Activated CD4-positive, alpha-beta T cell treated with anti-CD3 and anti-CD28 coated beads for 36 hours (primary cell): ENCODE measurements around the gene USP40. TPM values are rescaled to one million over a fixed set of nuclear protein-coding genes. Genes with fewer than 3 reads are reported as not detected.

Experiments
- ATAC-seq: fragments of 200-7000 bp; cut with Tn5 transposase; one replicate; pipeline ENCODE4 v1.10.0; 2021; ENCODE audit warnings: mild to moderate bottlenecking, moderate library complexity
- CTCF ChIA-PET: fragments of 350-600 bp; sonication (Branson Sonifier 250); formaldehyde crosslinking; loops from one replicate; lab custom pipeline; 2021; ENCODE audit warnings: antibody characterized with exemption; lab: Charles Lee
- POLR2A ChIA-PET: fragments of 350-600 bp; sonication (Branson Sonifier 250); formaldehyde crosslinking; loops from one replicate; lab custom pipeline; 2021; ENCODE audit warnings: antibody characterized with exemption, inconsistent platforms; lab: Charles Lee
- DNase-seq: peaks from one replicate; pipeline ENCODE4 v3.0.0-alpha.2; 2020
- H3K27ac Mint-ChIP-seq: one replicate; pipeline ENCODE4 v1.8.0; 2021; ENCODE audit warnings: mixed read lengths
- H3K27me3 Mint-ChIP-seq: one replicate; pipeline ENCODE4 v1.8.0; 2021; ENCODE audit warnings: mixed read lengths
- H3K36me3 Mint-ChIP-seq: one replicate; pipeline ENCODE4 v1.8.0; 2021; ENCODE audit warnings: low read depth, mixed read lengths
- H3K4me1 Mint-ChIP-seq: one replicate; pipeline ENCODE4 v1.8.0; 2021; ENCODE audit warnings: mixed read lengths
- H3K4me3 Mint-ChIP-seq: one replicate; pipeline ENCODE4 v1.8.0; 2021; ENCODE audit warnings: mild to moderate bottlenecking, moderate library complexity, mixed read lengths
- H3K9me3 Mint-ChIP-seq: one replicate; pipeline ENCODE4 v1.8.0; 2021; ENCODE audit warnings: low read depth, mixed read lengths
- intact Hi-C, 2 experiments: fragments of 100-400 bp; cut with DNase I in 1 of 2; cut with micrococcal nuclease in 1 of 2; formaldehyde crosslinking; loops; one replicate each; pipeline versions ENCODE4 v1.14.2 to v1.15.1; 2022 to 2024; cut with DNase I, micrococcal nuclease
- total RNA-seq, 2 experiments: library from RNA; stranded (reverse); gene quantifications; one replicate each; pipeline ENCODE4 v1.2.3, GENCODE V29; 2021

Gene USP40
- total RNA-seq, 2 experiments from 2014 or later, result 12.0 to 12.9 TPM

- ATAC-seq, result no peak
- no peak for DNase-seq
- intact Hi-C loops, result no loop called here
- H3K27me3 Mint-ChIP-seq, result no peaks in the 10 kb centered on the region
- no peak overlapping the region for H3K27ac Mint-ChIP-seq
- POLR2A ChIA-PET, result no interaction called here
- H3K4me3 Mint-ChIP-seq, result no peak overlapping the region
- no peaks in the 10 kb centered on the region for H3K4me1 Mint-ChIP-seq
- CTCF ChIA-PET, result no interaction called here
- H3K9me3 Mint-ChIP-seq, result no peaks in the 10 kb centered on the region
- peaks cover 40% of the 10 kb centered on the region for H3K36me3 Mint-ChIP-seq
Measured at GRCh38 chr2:233471291-233472035, 95.1 kb downstream of the USP40 start.

- ChIA-PET POLR2A (no interaction called here), CTCF (no interaction called here)
- Mint-ChIP-seq H3K27me3 (no peaks in the 10 kb centered on the region), H3K27ac (no peak overlapping the region), H3K36me3 (peaks cover 43% of the 10 kb centered on the region), H3K9me3 (no peaks in the 10 kb centered on the region), H3K4me3 (no peak overlapping the region), H3K4me1 (no peaks in the 10 kb centered on the region)
- ATAC-seq (no peak), DNase-seq (no peak)
- intact Hi-C loops, result no loop called here
Measured at GRCh38 chr2:233470839-233471238, 95.7 kb downstream of the USP40 start.

- intact Hi-C loops, result no loop called here
- no peak for DNase-seq
- ChIA-PET CTCF (no interaction called here), POLR2A (no interaction called here)
- no peaks in the 10 kb centered on the region for H3K4me1 Mint-ChIP-seq
- no peak overlapping the region for H3K4me3 Mint-ChIP-seq
- no peak for ATAC-seq
- H3K27me3 Mint-ChIP-seq, result no peaks in the 10 kb centered on the region
- peaks cover 43% of the 10 kb centered on the region for H3K36me3 Mint-ChIP-seq
- no peaks in the 10 kb centered on the region for H3K9me3 Mint-ChIP-seq
- no peak overlapping the region for H3K27ac Mint-ChIP-seq
Measured at GRCh38 chr2:233470011-233470687, 96.4 kb downstream of the USP40 start.

DNA sequence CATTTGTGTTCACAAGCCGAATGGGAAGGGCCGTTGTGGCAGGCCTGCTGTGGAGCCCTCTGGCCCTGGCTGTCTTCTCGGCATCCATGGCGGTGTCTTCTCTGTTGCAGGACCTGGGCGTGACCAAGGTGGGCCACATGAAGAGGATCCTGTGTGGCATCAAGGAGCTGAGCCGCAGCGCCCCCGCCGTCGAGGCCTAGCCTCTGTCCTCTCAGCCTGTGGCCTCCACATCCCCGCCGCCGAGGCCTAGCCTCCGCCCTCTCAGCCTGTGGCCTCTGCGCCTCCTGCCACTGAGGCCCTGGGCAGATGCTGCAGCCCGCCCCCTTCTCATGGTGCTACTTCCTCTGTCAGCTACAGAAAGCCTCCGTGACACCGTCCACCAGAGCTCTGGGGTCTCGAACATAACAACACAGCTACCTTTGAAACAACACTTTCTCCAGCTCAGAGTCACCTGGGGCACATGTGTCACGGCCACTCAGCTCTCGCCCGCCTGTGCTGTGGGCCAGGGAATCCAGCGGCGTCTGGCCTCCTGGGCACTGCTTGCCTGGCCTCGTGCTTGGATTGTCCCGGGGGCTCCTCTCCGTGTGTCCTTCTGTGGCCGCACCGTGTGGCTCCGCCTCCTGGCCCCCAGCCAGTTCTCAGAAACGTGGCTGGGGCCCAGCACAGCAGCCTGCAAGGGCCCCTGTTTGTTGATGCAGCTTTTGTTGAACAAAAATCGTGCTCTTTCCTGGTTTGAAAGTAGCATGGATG lies 97.1 kb downstream of the USP40 start:
- POLR2A ChIA-PET, result no interaction called here
- H3K27ac Mint-ChIP-seq, result no peak overlapping the region
- ATAC-seq, result no peak
- CTCF ChIA-PET, result no interaction called here
- H3K27me3 Mint-ChIP-seq, result no peaks in the 10 kb centered on the region
- intact Hi-C loops, result no loop called here
- no peak for DNase-seq
- no peaks in the 10 kb centered on the region for H3K4me1 Mint-ChIP-seq
- no peak overlapping the region for H3K4me3 Mint-ChIP-seq
- peaks cover 43% of the 10 kb centered on the region for H3K36me3 Mint-ChIP-seq
- H3K9me3 Mint-ChIP-seq, result no peaks in the 10 kb centered on the region

DNA sequence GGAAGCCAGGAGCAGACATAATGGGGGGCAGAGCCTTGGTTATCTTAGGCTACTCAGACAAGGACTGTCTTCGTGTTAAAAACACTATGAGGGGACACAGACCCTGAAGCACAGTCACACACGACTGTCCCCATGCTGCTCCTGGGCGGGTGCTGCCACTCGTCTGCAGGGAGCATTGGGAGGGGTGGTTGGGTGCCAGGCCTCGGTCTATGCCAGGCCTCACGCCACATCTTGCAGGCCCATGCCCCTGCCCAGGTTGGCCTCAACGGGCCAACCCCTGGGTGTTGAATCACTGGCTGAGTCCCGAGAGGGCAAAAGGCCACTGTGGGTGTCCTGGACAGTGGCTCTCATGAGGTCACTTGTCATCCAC lies 97.9 kb downstream of the USP40 start:
- ChIA-PET POLR2A (no interaction called here), CTCF (no interaction called here)
- ATAC-seq, result no peak
- intact Hi-C loops, result no loop called here
- no peak for DNase-seq
- no peak overlapping the region for H3K4me3 Mint-ChIP-seq
- H3K36me3 Mint-ChIP-seq, result peaks cover 49% of the 10 kb centered on the region
- no peaks in the 10 kb centered on the region for H3K27me3 Mint-ChIP-seq
- H3K27ac Mint-ChIP-seq, result no peak overlapping the region
- H3K9me3 Mint-ChIP-seq, result no peaks in the 10 kb centered on the region
- no peaks in the 10 kb centered on the region for H3K4me1 Mint-ChIP-seq

DNA sequence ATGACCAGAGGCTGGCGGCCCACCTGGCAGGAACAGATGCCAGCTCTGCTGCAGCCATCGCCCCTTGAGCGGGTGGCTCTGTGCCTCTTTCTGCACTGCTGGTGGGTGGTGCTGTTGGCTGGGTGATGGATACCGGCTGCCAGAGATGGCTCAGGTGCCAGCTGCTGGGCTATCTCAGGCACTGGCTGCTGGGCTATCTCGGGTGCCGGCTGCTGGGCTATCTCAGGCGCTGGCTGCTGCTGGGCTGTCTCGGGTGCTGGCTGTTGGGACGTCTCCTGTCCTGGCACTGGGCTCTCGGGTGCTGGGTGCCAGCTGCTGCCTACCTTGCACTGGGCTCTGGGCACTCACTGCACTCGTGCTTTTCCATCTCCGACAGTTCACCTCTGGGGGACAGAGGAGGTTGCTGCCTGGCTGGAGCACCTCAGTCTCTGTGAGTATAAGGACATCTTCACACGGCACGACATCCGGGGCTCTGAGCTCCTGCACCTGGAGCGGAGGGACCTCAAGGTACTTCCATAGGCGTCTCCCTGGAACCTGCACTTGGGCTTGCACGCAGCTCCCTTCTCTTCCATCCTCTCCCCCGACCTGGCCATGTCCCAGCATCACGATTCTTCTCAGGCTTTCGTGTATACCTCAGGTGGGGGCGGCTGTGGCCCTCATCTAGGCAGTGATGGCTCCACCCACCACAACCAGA lies 98.4 kb downstream of the USP40 start:
- no peaks in the 10 kb centered on the region for H3K9me3 Mint-ChIP-seq
- no peaks in the 10 kb centered on the region for H3K4me1 Mint-ChIP-seq
- ATAC-seq (no peak), DNase-seq (no peak)
- H3K4me3 Mint-ChIP-seq, result no peak overlapping the region
- POLR2A ChIA-PET, result no interaction called here
- H3K36me3 Mint-ChIP-seq, result peaks cover 52% of the 10 kb centered on the region
- no peak overlapping the region for H3K27ac Mint-ChIP-seq
- CTCF ChIA-PET, result interaction anchor here (0.6 kb wide), 1 partner anchor 72 kb away, joined by 4 read pairs; no protein-coding TSS in a partner anchor
- H3K27me3 Mint-ChIP-seq, result no peaks in the 10 kb centered on the region
- intact Hi-C loops, result no loop called here

DNA sequence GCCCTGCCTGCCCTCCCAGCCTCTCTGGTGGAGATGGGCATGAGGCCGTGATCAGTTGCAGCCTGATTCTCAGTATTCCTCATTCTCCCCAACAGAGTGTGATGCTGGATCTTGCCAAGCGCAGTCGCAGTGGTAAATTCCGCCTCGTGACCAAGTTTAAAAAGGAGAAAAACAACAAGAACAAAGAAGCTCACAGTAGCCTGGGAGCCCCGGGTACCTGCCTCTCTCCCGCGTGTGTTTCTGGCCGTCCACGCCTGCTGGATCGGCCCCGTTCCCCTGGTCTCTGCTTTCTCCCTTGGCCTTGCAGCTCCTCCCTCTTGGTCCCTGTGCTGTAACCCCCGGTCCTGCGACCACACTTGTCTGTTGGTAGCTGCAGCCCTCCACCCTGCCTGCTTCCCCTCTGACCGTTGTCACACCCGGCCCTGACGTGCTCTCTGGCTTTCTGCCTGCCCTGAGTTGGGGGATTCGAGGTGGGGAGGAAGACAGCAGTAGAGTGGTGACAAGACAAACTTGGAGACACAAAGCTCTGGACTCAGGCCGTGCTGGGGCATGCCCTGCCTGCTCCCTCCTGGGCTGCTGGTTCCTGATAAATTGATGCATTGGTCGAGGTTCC lies 99.5 kb downstream of the USP40 start:
- Mint-ChIP-seq H3K27me3 (no peaks in the 10 kb centered on the region), H3K27ac (no peak overlapping the region), H3K4me3 (no peak overlapping the region), H3K36me3 (peaks cover 48% of the 10 kb centered on the region), H3K9me3 (no peaks in the 10 kb centered on the region), H3K4me1 (no peaks in the 10 kb centered on the region)
- ChIA-PET CTCF (no interaction called here), POLR2A (no interaction called here)
- ATAC-seq (no peak), DNase-seq (no peak)
- intact Hi-C loops, result no loop called here

- no peaks in the 10 kb centered on the region for H3K27me3 Mint-ChIP-seq
- DNase-seq (no peak), ATAC-seq (no peak)
- no peaks in the 10 kb centered on the region for H3K4me1 Mint-ChIP-seq
- H3K4me3 Mint-ChIP-seq, result no peak overlapping the region
- no peaks in the 10 kb centered on the region for H3K9me3 Mint-ChIP-seq
- peaks cover 39% of the 10 kb centered on the region for H3K36me3 Mint-ChIP-seq
- CTCF ChIA-PET, result no interaction called here
- H3K27ac Mint-ChIP-seq, result no peak overlapping the region
- intact Hi-C loops, result no loop called here
- POLR2A ChIA-PET, result no interaction called here
Measured at GRCh38 chr2:233464531-233465240, 101.9 kb downstream of the USP40 start.

GRCh38 chr2:233464056-233464455 lies 102.5 kb downstream of the USP40 start:
- no peaks in the 10 kb centered on the region for H3K9me3 Mint-ChIP-seq
- CTCF ChIA-PET, result no interaction called here
- POLR2A ChIA-PET, result no interaction called here
- H3K4me3 Mint-ChIP-seq, result no peak overlapping the region
- H3K27me3 Mint-ChIP-seq, result no peaks in the 10 kb centered on the region
- H3K36me3 Mint-ChIP-seq, result peaks cover 37% of the 10 kb centered on the region
- no peaks in the 10 kb centered on the region for H3K4me1 Mint-ChIP-seq
- intact Hi-C loops, result no loop called here
- DNase-seq, result no peak
- no peak overlapping the region for H3K27ac Mint-ChIP-seq
- no peak for ATAC-seq

DNA sequence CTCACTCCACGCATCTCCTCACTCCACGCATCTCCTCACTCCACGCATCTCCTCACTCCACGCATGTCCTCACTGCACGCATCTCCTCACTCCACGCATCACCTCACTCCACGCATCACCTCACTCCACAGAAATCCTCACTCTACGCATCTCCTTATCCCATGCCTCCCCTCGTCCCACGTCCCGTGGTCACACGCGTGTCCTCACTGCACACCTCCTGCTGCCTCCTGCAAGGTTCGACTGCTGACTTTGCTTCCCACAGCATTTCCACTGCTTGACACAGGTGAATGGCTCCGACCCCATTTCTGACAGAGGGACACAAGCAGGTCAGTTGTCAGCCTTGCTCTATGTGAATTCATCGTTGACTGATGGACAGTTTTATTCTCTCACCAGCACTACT lies 103.0 kb downstream of the USP40 start:
- no peaks in the 10 kb centered on the region for H3K27me3 Mint-ChIP-seq
- no peaks in the 10 kb centered on the region for H3K9me3 Mint-ChIP-seq
- DNase-seq (no peak), ATAC-seq (no peak)
- H3K4me1 Mint-ChIP-seq, result no peaks in the 10 kb centered on the region
- H3K36me3 Mint-ChIP-seq, result peaks cover 32% of the 10 kb centered on the region
- H3K27ac Mint-ChIP-seq, result no peak overlapping the region
- intact Hi-C loops, result no loop called here
- H3K4me3 Mint-ChIP-seq, result no peak overlapping the region
- CTCF ChIA-PET, result no interaction called here
- POLR2A ChIA-PET, result no interaction called here
